GM21786 (cell line): ENCODE data around the gene C9orf72.
A peak's percentile ranks its signal among the peaks of the same experiment; 100 is the strongest.

ENCODE experiments used
- ATAC-seq: cut with Tn5 transposase; IDR thresholded peaks from one replicate; pipeline ENCODE4 v1.9.1; 2021; ENCODE audit not compliant: unreplicated experiment

The C9orf72 gene

DNA sequence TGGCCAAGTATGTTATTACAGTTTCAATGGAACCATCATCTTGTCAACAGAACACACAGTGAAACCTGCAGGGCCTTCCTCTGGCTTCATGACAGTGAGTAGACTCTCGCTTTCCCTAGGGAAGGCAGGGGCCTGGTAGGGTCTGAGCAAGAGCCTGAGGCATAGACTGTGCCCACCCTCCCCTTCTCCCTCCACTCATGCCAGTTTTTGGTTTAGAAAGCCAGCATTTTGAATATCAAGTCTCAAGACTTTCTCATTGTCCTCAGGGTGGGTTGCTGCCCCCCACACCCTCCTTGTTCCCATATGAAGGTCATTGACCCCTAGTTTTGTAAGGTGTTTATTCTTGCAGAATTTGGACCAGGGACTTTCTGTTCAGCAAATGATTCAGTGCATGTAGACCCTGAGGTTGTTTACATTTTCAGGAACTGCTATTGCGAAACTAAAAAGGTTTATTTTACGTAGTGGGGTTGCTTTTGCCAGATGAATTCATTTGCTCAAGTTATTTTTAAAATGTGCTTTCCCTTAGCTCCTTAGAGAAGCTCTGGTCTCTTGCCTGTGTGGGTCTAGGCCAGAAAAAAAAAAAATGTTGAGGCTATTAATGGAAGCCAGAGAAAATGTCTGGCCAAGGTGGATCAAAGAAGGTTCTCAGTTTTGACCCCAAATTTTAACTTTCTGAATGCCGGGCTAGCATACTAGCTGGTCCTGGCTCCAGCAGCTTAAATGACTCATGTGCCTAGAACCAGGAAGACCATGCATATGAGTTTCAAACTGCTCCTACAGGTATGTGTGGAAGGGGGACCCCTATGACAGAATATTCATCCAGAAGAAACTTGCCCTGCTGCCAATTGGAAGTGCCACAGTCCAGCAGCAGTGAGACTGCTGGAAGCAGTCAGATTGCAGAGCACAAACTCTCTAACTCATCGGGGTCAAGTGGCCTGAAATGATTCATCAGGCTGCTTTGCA, 33.5 kb downstream of the C9orf72 start:
- peak; percentile 46 for ATAC-seq

DNA sequence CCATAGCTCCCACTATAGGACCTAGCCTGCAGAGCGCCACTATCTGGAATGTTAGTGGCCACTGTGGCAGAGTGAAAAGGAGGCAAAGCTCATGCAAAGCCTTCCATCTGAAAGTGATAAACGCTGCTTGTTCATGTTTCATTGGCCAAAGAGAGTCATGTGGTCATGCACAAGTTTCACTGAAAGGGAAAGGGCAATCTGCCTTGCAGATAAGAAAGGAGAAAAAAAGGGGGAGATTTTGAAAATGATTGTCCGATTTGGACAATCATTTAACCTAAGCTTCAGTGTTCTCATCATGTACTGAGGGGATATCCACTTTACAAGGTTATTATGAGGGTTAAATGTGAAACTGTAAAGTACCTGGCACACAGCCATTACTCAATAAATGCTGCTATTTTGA, 34.6 kb downstream of the C9orf72 start:
- peak; percentile 40 for ATAC-seq

DNA sequence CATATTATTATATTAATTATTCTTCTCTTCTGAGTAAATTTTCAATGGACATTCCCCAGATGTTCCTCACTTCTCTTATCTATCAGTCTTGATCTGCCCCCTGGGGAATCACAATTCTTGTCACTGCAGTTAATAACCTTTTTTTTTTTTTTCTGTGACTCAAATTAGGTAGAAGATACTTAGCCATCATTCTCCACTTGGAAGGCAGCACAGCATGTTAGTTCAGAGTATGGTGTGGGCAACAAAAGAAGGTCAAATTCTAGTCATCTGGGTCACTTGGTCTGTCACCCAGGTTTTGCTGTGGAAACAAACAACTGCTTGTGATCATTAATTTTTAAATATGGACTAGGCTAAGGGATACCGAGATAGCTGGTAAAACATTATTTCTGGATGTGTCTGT, 35.5 kb downstream of the C9orf72 start:
- ATAC-seq: no peak

DNA sequence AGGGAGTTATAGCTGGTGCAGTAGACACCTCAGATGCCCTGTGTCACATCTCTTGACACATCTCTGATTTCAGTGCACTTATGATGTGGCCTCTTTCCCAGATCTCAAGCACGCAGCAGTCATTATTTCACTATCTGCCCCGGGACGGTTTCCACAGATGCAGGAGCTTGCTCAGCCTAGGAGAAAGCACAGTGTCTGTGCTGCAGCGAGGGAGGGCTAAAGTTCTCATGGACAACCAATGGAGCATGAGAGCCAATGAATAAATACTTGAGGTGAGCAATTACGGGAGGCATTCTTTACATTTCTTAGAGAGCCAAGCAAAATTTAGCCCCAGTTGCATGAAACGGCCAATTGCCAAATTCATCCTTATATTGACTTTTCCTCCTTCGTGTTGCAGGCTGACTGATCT, 36.2 kb downstream of the C9orf72 start:
- no peak for ATAC-seq

DNA sequence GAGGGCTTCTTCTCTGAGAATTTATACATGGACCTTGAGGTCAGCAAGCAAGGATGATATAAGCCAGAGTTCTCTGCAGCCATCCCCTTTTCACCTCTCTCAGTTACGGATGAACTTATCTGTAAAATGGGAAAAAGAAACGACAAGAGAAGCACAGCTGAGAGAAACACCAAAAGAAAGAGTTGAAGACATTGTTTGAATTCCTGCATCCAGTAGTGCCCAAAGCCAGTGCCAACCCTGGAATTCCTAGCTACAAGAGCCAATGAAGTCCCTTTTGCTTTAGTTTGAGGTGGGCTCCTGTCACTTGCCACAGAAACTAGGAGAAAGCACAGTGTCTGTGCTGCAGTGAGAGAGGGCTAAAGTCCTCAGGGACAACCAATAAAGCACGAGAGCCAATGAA, 37.1 kb downstream of the C9orf72 start:
- ATAC-seq: no peak

DNA sequence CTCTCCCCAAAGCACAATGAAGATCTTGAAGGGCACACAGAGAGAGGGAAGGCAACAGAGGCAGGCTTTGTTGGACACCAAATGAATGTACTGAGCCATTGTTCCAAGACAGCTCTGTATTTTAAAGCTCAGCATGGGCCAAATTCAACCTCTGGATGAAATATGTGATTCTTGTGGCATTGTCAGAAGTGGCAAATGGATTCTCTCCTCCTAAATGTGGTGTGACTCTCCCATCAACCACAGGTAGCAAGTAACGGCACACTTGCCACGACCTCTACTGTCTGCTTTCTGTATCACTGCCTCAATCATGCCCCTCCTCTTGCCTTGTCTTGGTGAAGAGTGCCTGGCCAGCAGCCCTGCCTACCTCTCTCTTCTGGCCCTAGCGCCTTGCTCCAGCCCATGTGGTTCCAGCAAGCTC, 37.6 kb downstream of the C9orf72 start:
- ATAC-seq: peak; percentile 44

DNA sequence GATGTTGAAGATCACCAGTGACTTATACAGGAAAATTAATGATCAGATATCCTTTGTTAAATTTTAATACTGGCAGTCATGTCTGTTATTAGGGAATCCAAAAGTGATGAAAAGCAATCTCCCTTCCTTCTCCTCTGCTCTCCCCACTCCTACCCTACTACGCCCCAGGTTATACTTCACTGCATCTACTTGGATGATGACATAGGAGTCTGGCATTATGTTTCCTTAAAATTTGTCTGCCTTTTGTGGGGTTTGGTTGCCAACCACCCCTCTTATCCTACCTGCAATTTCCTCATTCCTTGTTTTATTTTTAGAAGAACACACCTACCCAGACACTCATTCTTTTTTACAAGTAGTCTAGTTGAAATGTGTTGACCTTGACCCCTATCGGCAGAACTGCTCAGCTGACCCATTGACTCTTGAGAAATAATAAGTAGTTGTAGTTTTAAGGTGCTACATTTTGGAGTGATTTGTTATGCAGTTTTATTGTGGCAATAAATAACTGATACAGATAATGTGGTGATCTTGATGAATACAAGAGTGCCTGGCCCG, 38.5 kb downstream of the C9orf72 start:
- no peak for ATAC-seq

DNA sequence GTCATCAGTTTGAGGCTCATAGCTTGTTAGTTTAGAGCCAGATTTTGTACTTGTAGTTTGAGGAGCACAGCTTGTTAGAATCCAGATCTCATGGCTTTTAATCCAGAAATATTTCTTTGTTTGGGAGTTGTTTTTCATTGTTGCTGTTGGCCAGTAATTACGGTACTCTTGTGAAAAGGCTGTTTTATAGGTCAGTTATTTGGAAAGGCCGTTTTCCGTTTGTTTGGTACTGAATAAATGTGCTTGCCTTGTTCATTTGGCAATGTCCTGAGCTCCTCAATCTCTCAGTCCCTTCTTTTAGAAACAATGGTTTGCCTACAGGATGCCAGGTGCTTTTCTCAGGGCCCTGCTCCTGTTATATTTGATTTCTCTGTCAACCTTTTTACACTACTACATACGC, 39.1 kb downstream of the C9orf72 start:
- no peak for ATAC-seq

DNA sequence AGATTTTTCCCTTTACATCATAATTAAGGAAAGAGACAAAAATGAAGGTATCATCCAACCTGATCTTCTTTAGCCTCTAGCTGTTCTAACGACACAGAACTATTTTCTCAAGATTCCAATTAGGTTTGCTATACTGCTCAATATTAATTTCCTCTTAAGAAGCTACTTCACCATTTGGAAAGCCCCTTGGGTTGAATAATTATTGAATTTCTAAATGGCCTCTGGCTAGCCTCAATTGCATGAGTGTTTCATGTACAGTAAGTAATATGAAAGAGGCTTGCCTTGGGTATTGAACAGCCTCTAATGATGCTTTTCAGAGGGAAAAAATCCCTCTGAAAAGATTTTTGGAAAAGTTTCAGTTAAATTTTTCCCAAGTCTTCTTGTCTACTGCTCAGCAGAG, 40.0 kb downstream of the C9orf72 start:
- ATAC-seq: no peak

DNA sequence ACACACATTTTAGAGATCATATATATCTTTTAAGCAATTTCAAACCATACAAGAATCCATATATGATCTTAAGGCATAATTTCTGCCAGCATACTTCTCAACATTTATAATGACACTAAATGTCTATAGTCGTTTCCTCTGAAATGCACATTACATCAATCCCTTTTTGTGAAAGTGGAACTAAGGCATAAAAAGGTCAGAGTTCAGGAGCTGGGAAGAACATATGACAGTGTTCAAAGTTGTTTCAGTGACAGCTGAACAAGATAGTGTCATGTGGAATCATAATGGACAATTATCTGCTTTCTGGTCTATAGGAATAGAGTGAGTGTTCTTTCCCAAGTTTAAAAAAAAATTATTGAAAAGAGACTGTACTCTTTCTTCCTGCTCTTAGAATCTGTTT, 41.2 kb downstream of the C9orf72 start:
- no peak for ATAC-seq

DNA sequence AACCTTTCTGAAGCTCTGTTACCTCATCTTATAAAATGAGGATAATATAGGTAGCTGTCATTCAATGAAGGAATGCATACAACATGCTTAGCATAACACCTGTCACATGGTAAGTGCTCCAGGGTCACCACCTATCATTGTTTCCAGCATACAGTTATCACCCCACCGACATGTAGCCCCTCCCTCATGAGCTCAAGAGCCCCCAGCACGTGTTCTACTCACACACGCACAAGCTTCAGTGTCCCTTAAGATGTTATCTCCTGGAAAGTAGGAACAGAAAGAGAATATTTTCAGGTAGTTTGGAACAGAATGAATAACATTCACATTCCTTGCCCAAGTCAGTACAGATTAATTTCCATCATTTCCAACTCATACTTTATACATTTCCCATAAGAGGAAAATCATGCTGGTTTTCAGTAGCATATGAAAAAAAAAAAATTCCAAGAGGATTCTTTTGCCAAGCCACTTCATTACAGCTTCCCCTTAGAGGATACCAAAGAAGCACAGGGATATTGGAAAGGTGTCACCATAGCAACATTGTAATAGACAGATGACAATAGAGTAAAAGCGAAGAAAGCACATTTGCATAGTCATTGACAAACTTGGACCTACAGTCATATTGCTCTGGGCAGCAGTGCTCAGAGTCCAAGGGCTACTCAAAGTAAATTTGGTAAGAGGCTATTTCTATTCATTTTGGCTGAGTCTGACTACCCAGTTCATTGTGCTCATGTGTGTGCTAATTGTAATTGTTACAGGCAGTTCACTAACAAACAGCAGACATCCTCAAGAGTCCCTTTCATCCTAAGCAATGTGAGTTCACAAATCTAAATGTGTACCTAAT, 42.1 kb downstream of the C9orf72 start:
- no peak for ATAC-seq

DNA sequence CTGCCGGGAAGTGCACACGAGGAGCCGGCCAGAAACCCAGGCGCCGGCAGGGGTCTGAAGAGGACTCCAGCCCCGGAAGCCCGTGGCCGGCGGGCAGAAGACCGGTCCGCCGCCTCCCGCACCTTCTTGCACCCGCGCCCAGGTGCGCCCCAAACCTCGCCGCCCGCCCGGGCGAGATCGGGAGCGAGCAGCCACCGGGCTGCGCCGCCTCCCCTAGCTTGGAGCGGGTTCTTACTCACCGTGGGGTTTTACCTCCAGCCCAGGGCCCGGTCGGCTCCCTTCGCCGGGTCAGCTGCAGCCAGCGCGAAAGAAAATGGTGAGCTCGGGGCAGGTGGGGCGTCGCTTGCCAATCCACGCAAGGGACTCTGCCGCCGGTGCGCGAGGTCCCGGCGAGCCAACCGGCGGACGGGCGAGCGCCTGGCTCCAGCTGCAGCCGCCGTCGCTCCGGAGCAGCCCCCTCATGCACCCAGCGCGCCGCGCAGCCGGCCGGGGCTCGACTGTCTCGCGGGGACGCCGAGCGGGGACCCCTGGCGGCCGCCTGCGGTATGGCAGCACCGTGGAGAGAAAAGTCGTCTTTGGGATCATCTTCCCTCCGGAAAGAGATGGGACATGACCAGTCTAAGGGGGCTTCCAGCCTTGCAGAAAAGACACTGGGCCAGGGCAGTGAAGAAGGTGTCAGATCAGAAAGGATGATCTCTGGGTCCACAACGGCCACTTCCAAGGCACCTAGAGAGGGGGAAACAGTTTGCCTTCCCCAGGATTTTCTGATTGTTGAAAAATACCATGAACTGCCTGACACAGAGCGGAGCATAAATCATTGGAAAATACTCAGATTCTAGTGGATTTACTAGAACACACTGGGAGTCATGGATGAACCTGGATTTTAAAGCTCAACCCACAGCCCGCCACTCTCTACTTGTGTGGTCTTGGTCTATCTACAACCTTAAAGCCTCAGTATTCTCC, 43.7 kb downstream of the C9orf72 start, which contains the start of gene MOB3B:
Gene MOB3B (minus strand): TSS at position 499 of the 963 bp plus-strand sequence. CDS start 74,264 bp downstream, outside the sequence.
- peak; percentile 70 for ATAC-seq

DNA sequence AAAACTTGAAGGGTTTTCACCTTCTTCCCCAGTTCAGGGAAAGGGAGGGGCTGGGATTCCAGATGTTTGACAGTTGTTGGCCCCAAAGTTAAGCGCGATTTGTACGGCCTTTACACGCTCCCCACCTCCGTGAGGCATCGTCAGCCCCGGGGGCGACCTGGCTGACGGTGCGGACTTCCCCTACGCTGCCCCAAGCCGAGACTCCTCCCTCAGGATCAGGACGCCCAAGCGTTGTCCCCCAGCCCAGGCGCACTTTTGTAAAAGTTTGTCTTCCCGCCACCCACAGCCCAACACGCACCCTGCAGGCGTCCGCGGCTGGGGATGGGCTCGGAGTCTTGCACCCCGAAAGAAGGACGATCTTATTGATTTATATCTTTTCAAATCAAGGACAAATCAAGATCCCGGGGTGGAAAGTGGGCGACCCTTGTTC, 44.4 kb downstream of the C9orf72 start:
- peak; percentile 34 for ATAC-seq

DNA sequence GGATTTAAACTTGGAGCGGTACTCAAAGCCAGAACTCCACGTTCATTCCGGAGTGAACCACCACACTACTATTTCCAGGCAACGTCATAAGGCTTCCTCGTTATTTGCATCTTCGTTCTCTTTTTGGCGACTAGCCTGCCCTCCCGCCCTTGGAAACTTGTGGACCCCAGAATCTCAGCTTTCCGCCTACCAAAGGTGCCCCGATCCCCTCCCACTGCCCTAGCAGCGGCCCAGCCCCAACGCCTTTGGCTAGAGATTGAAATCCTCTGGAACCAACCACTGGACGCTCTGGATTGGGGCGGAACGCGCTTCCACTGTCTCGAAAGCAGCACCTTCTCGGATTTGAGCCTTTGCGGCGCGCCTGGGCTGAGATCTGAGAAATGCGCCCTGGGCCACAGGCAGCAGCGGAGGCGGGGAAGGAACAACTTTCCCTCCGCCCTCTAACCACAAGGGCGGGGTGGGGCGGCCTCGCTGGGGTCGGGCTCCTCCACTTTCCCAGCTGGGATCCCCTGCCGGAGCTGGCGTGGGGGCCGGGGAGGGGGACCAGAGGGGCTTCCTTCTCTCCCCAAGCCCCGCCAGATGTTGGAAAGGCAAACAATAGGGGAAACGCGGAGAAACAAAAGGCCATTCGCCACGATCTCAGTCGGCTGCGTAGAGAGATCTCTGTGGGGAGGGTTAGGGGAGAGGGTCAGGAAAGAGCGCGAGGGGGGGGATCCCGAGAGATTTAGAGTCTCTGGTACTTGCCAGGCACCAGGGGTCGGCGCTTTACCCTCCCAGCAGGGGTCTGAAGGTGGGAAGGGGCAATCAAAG, 45.0 kb downstream of the C9orf72 start:
- ATAC-seq: peak; percentile 55

DNA sequence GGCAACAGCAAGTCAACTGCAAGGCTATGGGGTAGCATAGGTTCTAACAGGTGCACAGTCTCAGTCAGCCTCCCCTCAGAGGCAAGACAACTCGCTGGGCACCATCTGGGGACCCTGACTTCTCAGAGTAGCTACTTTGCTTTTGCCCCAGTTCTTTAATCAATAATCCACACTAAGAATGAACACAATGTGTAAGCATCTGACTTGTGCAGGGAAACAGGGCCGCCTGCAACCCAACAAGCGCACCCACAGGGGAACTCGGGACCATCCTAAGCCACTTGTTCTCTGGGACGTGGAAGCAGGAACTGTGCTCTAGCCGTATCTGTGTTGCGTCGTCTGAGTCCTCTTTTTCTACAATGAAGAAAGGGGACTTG, 45.6 kb downstream of the C9orf72 start:
- ATAC-seq: no peak

DNA sequence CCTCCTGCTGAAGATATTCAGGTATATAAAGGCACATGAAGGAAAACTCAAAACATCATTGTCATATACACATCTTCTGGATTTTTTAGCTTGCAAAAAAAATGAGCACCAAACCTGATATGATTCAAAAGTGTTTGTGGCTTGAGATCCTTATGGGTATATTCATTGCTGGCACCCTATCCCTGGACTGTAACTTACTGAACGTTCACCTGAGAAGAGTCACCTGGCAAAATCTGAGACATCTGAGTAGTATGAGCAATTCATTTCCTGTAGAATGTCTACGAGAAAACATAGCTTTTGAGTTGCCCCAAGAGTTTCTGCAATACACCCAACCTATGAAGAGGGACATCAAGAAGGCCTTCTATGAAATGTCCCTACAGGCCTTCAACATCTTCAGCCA, 49.0 kb downstream of the C9orf72 start, which contains the start of gene IFNK:
Gene IFNK (plus strand): TSS at position 55 of the 400 bp plus-strand sequence. CDS start 47 bp downstream, at position 102.
- no peak for ATAC-seq

DNA sequence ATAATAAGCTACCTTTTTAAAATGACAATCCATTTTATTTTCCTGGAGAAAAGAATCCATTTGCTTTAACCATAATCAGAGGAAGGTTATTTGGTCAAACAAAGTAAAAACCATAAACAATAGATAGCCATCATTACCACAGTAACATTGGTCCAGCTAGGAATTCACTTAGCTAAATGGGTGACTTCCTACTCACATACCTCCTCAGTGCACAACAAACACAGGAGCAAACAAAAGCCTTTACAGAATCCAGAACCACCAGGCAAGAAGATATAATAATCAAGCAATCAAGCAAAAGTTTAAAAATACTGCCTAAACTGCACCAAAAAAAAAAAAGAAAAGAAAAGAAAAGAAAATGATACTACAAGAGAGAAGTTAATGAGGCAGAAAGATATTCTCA, 50.1 kb downstream of the C9orf72 start:
- ATAC-seq: no peak

DNA sequence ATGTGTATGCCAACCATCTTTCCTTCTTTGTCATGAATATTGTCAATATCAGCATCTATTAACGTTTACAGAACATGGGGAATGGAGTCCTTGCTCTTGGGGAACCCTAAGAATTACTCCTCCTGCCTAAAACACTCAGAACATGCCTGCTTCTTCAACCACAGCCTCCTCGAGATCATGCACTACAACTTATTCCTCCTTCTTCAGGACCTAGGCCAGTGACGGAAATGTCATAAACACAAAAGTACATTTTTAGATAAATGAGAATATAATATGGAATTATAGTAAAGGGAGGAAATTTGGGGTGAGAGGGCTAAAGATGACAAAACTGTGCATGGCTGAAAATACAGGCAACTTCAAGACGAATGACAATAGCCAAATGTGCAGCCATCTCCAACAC, 52.3 kb downstream of the C9orf72 start:
- ATAC-seq: no peak
